HepG2 (cell line): ENCODE data around the gene PSMD3.

ENCODE experiments used
- FOXM1 ChIP-seq: sonication (generic); formaldehyde crosslinking; IDR thresholded peaks from 2 replicates; pipeline ENCODE4 v1.5.0; 2020; ENCODE audit warnings: missing genetic modification reagents
- KDM5A ChIP-seq: fragments of 200-600 bp; sonication (generic); IDR thresholded peaks from 2 replicates; pipeline ENCODE4 v1.7.0; 2018; ENCODE audit warnings: antibody characterized with exemption, mild to moderate bottlenecking, low read length, borderline replicate concordance
- POLR2AphosphoS5 ChIP-seq: IDR thresholded peaks from 2 replicates; pipeline ENCODE4 v1.6.1; 2012; ENCODE audit warnings: low read depth, low read length
- RAD21 ChIP-seq: fragments of 450-650 bp; formaldehyde crosslinking; IDR thresholded peaks from 2 replicates; pipeline ENCODE4 v1.5.0; 2020; ENCODE audit warnings: mild to moderate bottlenecking
- RNF2 ChIP-seq: fragments of 450-650 bp; conservative IDR thresholded peaks from 2 replicates; pipeline ENCODE4 v1.6.1; 2016; ENCODE audit warnings: low read depth
- ZNF331 ChIP-seq: sonication (generic); formaldehyde crosslinking; IDR thresholded peaks from 2 replicates; pipeline ENCODE4 v1.4.0; 2020; ENCODE audit warnings: missing genetic modification reagents
- ZNF704 ChIP-seq: sonication (generic); formaldehyde crosslinking; IDR thresholded peaks from 2 replicates; pipeline ENCODE4 v1.8.1; 2023; ENCODE audit warnings: mild to moderate bottlenecking, inconsistent platforms, moderate library complexity, missing genetic modification reagents, borderline replicate concordance
- ZNF75D ChIP-seq: sonication (generic); formaldehyde crosslinking; IDR thresholded peaks from 2 replicates; pipeline ENCODE4 v1.8.1; 2023; ENCODE audit warnings: missing genetic modification reagents, mild to moderate bottlenecking, borderline replicate concordance
- TF ChIP-seq, protein P1 (sequence below), 2 experiments: sonication (generic) in 1 of 2; formaldehyde crosslinking in 1 of 2; IDR thresholded peaks; 2 replicates each; pipeline versions ENCODE4 v1.5.1 to v1.6.1; 2011 to 2020; ENCODE audit warnings: borderline replicate concordance in 1 of 2, low read depth in 1 of 2, low read length in 1 of 2, mild to moderate bottlenecking in 1 of 2, missing genetic modification reagents in 1 of 2, moderate library complexity in 1 of 2
- TF ChIP-seq, protein P2 (sequence below): sonication (generic); formaldehyde crosslinking; IDR thresholded peaks from 2 replicates; pipeline ENCODE4 v1.4.0; 2020; ENCODE audit warnings: missing genetic modification reagents

- TF ChIP-seq KDM5A: no peak
- no peak for TF ChIP-seq FOXM1 (CRISPR knock-in tag)
- TF ChIP-seq POLR2AphosphoS5: no peak
- no peak for TF ChIP-seq RAD21 (CRISPR knock-in tag)
- TF ChIP-seq, protein P1, sequence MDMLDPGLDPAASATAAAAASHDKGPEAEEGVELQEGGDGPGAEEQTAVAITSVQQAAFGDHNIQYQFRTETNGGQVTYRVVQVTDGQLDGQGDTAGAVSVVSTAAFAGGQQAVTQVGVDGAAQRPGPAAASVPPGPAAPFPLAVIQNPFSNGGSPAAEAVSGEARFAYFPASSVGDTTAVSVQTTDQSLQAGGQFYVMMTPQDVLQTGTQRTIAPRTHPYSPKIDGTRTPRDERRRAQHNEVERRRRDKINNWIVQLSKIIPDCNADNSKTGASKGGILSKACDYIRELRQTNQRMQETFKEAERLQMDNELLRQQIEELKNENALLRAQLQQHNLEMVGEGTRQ (IDR thresholded peaks at IDR 0.05; ENCODE audit: low read depth, low read length): no peak
- TF ChIP-seq, protein P1 (CRISPR knock-in tag; IDR thresholded peaks at IDR 0.05; ENCODE audit: borderline replicate concordance): no peak
- TF ChIP-seq, protein P2, sequence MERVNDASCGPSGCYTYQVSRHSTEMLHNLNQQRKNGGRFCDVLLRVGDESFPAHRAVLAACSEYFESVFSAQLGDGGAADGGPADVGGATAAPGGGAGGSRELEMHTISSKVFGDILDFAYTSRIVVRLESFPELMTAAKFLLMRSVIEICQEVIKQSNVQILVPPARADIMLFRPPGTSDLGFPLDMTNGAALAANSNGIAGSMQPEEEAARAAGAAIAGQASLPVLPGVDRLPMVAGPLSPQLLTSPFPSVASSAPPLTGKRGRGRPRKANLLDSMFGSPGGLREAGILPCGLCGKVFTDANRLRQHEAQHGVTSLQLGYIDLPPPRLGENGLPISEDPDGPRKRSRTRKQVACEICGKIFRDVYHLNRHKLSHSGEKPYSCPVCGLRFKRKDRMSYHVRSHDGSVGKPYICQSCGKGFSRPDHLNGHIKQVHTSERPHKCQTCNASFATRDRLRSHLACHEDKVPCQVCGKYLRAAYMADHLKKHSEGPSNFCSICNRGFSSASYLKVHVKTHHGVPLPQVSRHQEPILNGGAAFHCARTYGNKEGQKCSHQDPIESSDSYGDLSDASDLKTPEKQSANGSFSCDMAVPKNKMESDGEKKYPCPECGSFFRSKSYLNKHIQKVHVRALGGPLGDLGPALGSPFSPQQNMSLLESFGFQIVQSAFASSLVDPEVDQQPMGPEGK (CRISPR knock-in tag): no peak
- no peak for TF ChIP-seq ZNF75D (CRISPR knock-in tag)
- TF ChIP-seq ZNF331 (CRISPR knock-in tag): no peak
- no peak for TF ChIP-seq ZNF704 (CRISPR knock-in tag)
- no peak for TF ChIP-seq RNF2
Observed at GRCh38 chr17:39943702-39944392, 36.8 kb upstream of the PSMD3 start.
